ENCODE results near the gene TNPO1.

The TNPO1 gene

DNA sequence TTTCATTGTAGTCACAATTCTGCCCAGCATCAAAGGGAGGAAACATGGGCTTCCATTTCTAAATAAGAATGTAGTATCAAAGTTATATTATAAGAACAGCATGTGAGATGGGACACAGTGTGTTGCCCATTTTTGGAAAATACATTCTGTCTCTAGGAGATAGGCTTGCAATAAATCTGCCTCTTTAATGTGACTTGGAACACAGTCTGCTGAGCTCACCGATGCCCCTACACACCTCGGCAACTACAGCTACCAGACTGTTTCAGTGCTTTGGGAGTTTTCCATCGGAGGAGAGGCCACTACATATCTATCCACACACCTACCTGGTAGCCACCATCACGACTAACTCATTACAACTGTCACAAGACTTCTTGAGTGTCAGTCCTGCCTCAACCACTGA lies 120.4 kb downstream of the TNPO1 start:
- no peak for DNase-seq

DNA sequence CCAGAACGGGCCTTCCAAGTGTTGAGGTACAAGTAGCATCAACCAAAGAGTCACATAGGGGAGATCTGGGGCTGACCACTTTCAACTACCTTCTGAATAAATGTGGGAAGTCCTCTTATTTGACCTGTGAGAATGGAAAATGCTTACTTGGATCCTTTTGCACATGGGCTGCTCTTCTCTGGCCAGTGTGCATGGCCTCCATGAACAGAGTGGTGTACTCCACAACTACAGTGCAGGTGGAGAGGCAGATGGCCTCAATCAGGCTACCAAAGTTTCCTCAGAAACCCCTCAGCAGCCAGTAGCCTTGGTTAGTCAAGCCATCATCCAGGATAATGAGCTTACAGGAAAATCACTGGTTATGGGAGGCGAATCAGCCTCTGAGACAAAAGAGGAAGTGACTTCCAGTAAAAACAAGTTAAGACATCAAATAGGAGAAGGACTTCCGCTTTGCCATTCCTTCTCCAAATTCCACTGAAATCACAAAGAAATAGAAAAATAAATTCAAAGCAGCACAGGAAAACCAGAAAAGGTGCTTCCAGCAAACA lies 121.1 kb downstream of the TNPO1 start:
- no peak for DNase-seq

DNA sequence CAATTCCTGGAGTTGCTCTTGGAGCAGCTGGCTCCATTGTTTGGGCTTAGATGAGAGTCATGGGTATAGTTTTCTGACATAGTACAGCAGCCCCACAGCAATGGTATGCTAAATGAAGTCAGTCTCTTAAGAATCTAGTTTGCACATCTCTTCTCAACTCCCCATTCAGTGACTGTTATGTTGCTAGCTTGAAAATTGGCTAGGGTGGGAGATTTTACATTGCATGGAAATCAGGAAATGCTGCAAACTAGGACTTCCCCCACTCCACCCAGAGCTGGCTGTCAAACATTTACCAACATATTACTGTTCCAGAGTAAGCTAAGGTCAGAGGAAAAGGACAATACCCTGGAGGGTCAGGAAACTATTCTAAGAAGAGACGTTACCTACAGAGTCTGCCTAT lies 121.7 kb downstream of the TNPO1 start:
- no peak for DNase-seq

DNA sequence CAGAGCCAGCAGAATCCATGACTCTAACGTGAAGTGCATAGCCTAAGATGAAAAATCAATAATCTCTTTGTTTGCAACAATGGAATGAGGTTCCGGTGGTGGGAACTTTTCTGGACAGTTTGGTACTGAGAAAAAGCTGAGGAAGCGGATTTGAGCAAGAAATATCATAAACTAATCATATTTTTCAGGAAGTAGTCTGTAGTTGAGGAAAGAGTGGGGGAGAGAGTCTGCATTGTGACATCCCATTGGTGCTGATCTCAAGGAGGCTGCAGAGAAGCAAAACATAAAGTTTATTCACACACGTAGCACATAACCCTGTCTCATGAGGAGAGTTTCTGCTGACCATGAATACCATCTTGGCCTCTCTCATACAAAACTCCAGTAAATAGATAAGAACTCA lies 123.6 kb downstream of the TNPO1 start:
- DNase-seq, result no peak

DNA sequence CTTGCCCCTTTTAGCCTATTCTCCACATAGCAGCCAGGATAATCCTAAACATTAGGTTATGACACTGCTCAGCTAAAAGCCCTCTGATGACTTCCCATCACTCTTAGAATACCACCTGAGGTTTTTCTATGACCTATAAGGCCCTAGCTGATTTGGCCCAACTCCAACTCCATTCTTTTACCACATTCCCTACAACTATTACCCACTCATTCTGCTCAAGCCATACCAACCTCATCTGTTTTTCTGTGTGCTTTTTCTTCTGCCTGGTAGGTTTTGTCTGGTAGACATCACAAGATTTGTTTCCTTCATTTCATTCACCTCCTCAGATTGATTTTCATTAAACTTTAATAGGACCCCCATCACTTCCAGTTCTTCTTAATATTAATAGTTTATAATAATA lies 126.8 kb downstream of the TNPO1 start:
- no peak for DNase-seq

DNA sequence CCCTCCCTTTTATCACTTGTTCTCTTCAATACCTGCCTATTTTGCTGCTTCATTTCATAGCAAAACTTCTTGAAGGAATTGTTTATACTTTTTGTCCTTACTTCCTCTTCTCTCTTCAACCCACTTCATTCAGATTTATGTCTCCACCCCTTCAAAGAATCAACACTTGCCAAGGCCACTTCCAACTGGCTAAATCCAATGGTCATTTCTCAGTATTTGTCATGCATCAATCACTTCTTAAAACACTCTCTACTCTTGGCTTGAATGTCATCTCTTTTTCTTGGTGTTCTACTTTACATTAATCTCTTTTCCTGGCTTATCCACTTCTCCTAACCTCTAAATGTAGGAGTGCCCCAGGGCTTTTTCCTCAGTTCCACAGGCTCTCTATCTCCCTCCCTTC lies 131.0 kb downstream of the TNPO1 start:
- DNase-seq, result no peak

DNA sequence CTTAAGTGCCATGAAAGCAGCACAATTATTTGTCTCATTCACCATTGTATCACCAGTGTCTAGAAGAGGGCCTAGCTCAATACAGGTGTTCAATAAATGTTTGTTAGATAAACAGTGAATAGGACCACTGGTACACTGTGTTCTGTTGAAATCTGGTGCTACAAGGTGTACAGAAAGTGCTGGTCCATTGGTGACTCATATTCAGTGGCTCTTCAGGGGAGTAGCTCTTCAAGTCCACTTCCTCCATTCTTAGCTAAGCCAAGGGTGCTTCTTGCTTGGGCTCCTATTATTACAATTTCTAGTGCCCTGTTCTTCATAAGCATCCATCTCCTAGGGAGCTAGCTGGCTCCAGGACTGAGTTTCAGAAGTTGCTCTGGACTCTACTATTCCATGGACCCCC lies 133.0 kb downstream of the TNPO1 start:
- no peak for DNase-seq

DNA sequence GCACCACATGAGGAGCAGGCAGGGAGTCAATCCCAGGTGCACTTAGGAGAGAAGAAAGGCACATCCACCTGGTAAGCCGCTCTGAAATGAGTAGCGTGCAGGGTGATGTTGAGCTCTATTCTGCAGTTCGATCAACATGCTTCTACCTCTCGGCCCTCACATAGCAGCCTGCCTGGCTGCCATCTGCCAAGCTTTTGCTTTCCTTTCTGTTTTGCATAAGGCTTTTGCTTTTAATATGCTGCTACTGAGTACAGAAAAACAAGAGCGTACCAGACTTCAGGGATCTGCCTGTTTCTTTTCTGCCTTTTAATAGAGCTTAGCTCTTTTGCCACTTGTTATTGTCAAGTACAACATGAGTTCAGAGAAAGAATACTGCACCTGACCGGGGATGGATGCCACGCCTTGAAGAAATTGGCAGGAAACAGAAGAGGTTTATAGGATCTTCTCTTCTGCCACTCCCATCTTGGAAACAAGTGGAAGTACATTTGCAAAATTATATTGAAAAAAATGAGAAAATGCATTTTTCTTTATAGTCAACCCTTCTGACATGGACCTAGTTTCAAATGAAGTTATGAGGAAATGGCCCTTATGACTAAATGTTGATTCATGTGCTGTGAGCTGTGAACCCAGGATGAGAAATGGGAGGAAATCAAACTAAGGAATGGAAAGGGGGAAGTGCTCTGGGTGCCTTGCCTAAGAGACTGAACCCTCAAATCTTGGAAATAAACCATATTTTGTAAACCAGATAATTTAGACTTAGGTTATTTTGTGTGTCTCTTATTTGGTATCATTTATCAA lies 135.4 kb downstream of the TNPO1 start:
- peak; percentile 33 for DNase-seq

DNA sequence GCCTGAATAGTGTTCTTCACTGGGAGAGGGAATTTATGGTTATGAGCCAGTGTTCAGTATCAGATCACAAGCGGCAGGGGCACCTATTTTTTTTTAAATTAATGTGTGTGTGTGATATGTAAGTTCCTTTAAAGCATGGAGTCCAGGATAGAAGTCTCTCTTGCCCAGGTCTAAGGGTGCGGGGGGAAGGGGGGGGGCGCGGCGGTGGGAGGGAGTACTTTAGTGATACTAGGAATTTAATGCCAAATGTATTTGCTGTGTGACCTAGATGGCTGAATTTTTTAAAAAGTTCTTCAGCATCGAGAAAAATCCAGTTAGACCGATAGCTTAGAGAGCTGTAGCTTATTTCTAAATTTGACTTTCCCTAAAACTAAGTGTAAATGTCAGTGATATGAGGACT lies 137.9 kb downstream of the TNPO1 start:
- no peak for DNase-seq

DNA sequence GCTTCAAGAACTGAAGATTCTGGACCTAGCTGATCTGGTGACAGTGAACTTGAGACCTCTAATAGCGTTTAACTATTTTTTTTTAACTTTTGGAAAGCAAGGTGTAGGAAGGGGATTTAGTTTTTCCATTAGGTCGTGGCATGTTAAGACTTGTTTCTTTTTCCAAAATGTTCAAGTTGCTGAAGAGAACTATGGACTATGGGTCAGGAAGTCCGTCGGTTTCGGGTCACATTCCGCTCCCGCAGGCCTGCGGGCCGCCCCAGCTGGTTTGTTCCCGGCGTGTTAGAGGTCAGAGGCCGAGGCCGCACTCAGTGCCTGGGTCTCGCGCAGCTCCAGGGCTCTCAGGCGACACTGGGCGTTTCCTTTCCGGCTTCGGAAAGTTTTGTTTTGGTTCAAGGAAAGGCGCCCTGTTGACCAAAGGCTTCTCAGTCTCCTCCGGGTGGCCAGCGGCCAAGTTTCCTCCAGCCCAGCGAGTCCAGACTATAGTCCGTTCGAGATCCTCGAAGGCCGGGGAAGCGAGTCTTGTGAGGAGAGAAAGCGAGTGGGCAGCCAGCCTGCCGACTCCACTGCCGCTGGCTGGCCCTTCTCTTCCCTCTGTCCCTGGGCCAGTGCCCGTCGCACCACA lies 138.8 kb downstream of the TNPO1 start:
- DNase-seq, result no peak

DNA sequence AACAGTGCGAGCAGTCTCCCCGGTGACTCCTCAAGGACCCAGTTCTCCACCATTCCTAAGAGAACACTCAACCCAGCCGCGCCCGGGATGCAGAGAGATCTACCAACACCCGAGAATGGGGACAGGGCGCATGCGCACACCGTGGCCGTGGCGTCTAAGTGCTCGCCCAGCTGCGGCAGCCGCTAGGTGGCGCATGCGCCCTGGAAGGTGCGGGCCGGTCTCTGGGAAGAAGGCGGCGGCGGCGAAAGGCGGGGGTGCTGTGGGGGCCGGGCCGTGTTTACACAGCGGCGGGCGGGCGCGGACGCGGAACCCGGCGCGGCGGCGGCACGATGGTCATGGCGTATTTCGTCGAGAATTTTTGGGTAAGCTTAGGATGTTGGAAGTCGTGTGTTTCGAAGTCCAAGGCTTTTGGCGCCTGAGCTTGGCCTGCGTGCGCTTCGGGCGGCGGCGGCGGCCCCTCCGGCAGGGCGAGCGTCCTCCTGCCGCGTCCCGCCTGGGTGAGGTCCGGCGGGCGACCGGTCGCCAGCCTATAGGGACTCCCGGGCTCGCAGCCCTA lies 139.4 kb downstream of the TNPO1 start, which contains the start of gene FCHO2:
Gene FCHO2, plus strand, starts transcription at position 274 of the 556 bp plus-strand sequence. Its CDS starts 56 bp downstream, at position 330.
- DNase-seq, result peak; percentile 53

DNA sequence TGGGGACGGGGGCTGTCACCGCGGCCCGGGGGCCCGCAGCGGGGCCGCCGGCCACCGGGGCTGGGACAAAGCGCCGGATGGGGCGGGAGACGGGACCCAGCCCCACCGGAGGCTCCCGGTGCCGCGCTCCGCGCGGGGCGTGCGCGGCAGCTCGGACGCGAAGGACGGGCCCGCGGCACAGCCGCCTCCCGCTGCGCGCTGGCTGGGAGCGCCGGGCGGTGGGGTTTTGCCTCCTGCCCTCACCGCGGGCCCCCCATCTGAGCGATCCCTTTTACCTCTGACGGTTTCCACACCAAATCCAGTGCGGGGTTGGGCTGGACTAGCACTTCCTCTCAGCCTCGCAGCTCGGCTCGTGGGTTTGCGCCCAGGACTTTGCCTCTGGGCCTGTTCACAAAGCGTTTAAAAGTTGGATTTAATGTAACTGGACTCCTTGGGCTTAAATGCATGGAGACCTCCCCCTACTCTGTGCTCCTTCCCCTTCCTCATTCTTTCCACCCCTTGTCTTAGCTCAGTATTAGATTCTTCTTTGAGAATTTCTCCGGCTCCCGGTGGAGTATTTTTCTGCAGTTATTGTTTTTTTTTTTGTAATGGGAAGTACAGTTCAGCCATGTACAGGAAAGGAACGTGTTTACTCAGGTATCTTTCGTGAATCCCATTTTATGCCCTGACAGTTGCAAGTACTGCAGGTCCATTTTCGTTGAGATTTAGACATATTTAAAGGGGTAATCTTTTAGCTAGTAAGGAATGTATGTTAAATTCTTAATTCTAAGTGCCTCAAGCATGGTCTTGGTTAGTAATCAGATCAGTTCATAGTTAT lies 140.1 kb downstream of the TNPO1 start:
- DNase-seq, result no peak

DNA sequence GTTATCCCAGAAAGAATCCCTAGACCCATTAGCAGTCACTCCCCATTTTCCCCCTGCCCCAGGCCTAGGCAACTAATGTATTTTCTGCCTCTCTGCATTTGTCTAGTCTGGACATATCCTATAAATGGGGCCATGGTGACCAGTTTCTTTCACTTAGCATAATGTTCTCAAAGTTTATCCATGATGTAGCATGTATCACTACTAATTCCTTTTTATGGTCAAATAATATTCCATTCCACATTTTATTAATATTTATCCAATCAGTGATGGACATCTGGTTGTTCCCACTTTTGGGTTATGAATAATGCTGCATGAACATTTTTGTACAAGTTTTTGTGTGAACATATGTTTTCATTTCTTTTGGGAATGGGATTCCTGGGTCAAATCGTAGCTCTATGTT lies 140.9 kb downstream of the TNPO1 start:
- DNase-seq, result no peak

DNA sequence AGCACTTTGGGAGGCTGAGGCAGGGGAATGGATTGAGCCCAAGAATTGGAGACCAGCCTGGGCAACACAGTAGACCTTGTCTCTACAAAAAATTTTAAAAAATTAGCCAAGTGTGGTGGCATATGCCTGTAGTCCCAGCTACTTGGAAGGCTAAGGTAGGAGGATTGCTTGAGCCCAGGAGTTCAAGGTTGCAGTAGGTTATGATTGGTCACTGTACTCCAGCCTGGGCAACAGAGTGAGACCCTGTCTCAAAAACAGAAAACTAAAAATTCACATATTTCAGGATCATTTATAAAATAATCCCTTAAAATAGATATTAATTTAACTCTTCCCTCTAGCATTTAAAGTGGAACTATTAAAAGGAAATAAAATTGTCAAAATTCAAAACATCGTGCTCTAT lies 142.8 kb downstream of the TNPO1 start:
- no peak for DNase-seq
